Measurements from ENCODE around the gene KRTAP22-2.

KRTAP22-2 gene

GRCh38 chr21:30592140-30592539 is 1.9 kb upstream of the KRTAP22-2 start, which contains the start of gene KRTAP6-3:
TSS of gene KRTAP6-3 (plus strand) at chr21:30592440. CDS start at chr21:30592446, 6 bp downstream.
- Mint-ChIP-seq H3K36me3 (ENCODE audit: low read depth) (no peaks in the 10 kb centered on the region), H3K27me3 (no peaks in the 10 kb centered on the region), H3K9me3 (no peaks in the 10 kb centered on the region), H3K4me3 (no peak within 1 kb of the TSS), H3K4me1 (ENCODE audit: low read depth) (no peaks in the 10 kb centered on the region), H3K27ac (no peak within 1 kb of the TSS)

DNA sequence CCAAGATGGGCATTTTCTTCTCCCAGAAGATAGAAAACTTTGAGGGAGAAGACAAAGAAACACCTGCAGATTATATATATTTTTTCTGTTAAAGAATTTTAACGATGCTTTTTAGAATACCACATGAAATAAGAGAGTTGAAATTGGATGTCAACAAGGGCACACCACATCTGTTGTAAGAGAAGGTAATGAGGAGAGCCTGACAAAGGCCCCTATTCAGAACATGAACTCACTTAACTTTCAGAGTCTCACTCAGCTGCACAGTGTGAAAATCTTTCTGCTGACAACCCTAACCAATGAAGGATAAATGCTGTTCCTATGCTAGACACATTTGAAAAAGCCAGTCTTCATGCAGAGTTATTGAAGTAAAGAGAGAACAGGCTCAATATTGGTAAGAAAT is 7.3 kb downstream of the KRTAP22-2 start:
- H3K4me1 Mint-ChIP-seq (ENCODE audit: low read depth): no peaks in the 10 kb centered on the region

GRCh38 chr21:30580132-30580531 is 10.1 kb downstream of the KRTAP22-2 start:
- Mint-ChIP-seq H3K4me3 (no peak overlapping the region), H3K27ac (no peak overlapping the region), H3K9me3 (no peaks in the 10 kb centered on the region), H3K36me3 (ENCODE audit: low read depth) (no peaks in the 10 kb centered on the region), H3K4me1 (ENCODE audit: low read depth) (no peaks in the 10 kb centered on the region), H3K27me3 (no peaks in the 10 kb centered on the region)

More for the DNA sequence above, 7.3 kb downstream of the KRTAP22-2 start:
- H3K4me3 Mint-ChIP-seq: no peak overlapping the region
- H3K36me3 Mint-ChIP-seq (ENCODE audit: low read depth): no peaks in the 10 kb centered on the region
- no peak overlapping the region for H3K27ac Mint-ChIP-seq
- no peaks in the 10 kb centered on the region for H3K27me3 Mint-ChIP-seq
- no peaks in the 10 kb centered on the region for H3K9me3 Mint-ChIP-seq

GRCh38 chr21:30579346-30579745 is 10.9 kb downstream of the KRTAP22-2 start:
- no peak overlapping the region for H3K27ac Mint-ChIP-seq
- H3K4me1 Mint-ChIP-seq (ENCODE audit: low read depth): no peaks in the 10 kb centered on the region
- no peaks in the 10 kb centered on the region for H3K27me3 Mint-ChIP-seq
- no peaks in the 10 kb centered on the region for H3K36me3 Mint-ChIP-seq (ENCODE audit: low read depth)
- no peak overlapping the region for H3K4me3 Mint-ChIP-seq
- peaks cover 4% of the 10 kb centered on the region for H3K9me3 Mint-ChIP-seq

DNA sequence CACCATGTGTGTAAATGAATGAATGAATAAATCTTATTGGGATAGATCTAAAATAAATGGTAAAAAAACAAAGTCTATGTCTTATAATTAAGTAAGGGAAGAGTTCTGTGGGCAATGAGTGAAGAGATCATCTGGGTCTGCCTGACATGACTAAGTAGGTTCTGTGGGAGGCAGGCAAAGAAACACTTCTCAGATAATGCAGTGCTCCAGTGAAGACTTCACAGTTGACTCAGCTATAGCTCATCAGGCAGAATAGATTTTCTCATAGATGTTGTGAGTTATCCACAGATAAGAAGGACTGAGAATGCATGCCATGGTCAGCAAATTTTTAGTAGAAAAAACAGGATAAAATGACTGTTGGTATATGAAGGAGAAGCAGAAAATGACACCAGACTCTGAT is 12.4 kb downstream of the KRTAP22-2 start:
- Mint-ChIP-seq H3K9me3 (peaks cover 4% of the 10 kb centered on the region), H3K4me1 (ENCODE audit: low read depth) (no peaks in the 10 kb centered on the region), H3K4me3 (no peak overlapping the region), H3K36me3 (ENCODE audit: low read depth) (no peaks in the 10 kb centered on the region), H3K27me3 (no peaks in the 10 kb centered on the region), H3K27ac (no peak overlapping the region)

DNA sequence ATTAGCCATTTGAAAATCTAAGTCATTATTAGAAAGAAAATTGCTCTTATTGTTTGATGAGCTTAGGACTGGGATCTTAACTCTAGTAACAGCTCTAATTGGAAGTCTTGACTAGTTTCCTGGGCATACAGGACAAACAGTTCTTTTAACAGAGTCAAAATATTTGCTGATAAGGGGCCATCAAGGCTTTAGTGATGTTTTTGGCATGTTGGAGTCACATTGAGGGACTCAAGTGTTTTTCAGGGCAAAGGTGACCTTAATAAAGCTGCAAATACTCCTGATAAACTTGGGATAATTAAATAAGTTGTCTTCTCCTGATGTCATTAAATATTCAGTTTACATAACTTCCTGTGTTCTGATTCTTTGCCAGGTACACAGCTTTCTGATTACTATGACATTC is 22.6 kb downstream of the KRTAP22-2 start:
- Mint-ChIP-seq H3K36me3 (ENCODE audit: low read depth) (no peaks in the 10 kb centered on the region), H3K4me3 (no peak overlapping the region), H3K27me3 (no peaks in the 10 kb centered on the region)

GRCh38 chr21:30563630-30564029 is 26.6 kb downstream of the KRTAP22-2 start:
- no peak overlapping the region for H3K27ac Mint-ChIP-seq
- H3K36me3 Mint-ChIP-seq (ENCODE audit: low read depth): no peaks in the 10 kb centered on the region
- no peaks in the 10 kb centered on the region for H3K4me1 Mint-ChIP-seq (ENCODE audit: low read depth)
- H3K9me3 Mint-ChIP-seq: peaks cover 3% of the 10 kb centered on the region
- H3K4me3 Mint-ChIP-seq: no peak overlapping the region
- H3K27me3 Mint-ChIP-seq: no peaks in the 10 kb centered on the region

More for the DNA sequence above, 22.6 kb downstream of the KRTAP22-2 start:
- H3K9me3 Mint-ChIP-seq: peaks cover 14% of the 10 kb centered on the region
- H3K4me1 Mint-ChIP-seq (ENCODE audit: low read depth): no peaks in the 10 kb centered on the region
- no peak overlapping the region for H3K27ac Mint-ChIP-seq

- Mint-ChIP-seq H3K36me3 (ENCODE audit: low read depth) (no peaks in the 10 kb centered on the region), H3K4me3 (no peak overlapping the region), H3K27me3 (no peaks in the 10 kb centered on the region), H3K27ac (no peak overlapping the region), H3K4me1 (ENCODE audit: low read depth) (no peaks in the 10 kb centered on the region), H3K9me3 (peaks cover 3% of the 10 kb centered on the region)
These were observed 27.1 kb downstream of the KRTAP22-2 start for GRCh38 chr21:30563072-30563471.

- Mint-ChIP-seq H3K9me3 (peaks cover 3% of the 10 kb centered on the region), H3K4me1 (ENCODE audit: low read depth) (no peaks in the 10 kb centered on the region), H3K4me3 (no peak overlapping the region), H3K27me3 (no peaks in the 10 kb centered on the region), H3K27ac (no peak overlapping the region), H3K36me3 (ENCODE audit: low read depth) (no peaks in the 10 kb centered on the region)
These were observed 28.2 kb downstream of the KRTAP22-2 start for GRCh38 chr21:30561957-30562356.

DNA sequence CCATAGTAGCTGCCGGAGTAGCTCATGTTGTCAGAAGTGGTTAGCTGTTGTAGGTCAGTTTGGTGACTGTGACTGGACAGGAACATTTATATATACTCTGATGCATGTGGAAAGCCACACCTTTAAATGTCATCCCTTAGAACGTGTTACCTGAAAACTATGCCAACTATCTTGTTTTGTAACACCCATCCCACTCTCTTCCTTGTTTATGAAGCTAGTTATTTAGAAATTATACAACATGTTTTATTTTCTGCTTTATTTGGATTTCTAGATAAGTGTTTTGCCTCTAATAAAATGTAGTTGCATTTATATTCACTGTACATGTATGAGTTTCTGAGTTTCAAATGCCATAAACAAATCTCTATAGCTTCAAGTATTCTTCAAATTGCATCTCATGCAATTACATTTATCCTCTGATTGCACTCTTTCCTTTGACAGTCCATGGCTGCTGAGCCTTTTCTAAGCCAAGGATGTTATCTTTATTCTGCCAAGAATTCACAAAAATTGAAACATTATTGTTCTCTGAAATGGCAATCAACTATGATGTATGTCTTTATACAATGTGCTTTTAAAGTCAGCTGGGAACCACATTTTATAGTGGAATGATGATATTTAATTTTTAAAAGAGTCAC is 28.8 kb downstream of the KRTAP22-2 start, which contains the start of gene KRTAP19-7:
Gene KRTAP19-7 (minus strand): TSS at position 51 of the 632 bp plus-strand sequence. CDS start 25 bp downstream, at position 26.
- Mint-ChIP-seq H3K4me1 (ENCODE audit: low read depth) (no peaks in the 10 kb centered on the region), H3K9me3 (peaks cover 3% of the 10 kb centered on the region), H3K36me3 (ENCODE audit: low read depth) (no peaks in the 10 kb centered on the region), H3K27ac (no peak within 1 kb of the TSS), H3K4me3 (no peak within 1 kb of the TSS), H3K27me3 (no peaks in the 10 kb centered on the region)

DNA sequence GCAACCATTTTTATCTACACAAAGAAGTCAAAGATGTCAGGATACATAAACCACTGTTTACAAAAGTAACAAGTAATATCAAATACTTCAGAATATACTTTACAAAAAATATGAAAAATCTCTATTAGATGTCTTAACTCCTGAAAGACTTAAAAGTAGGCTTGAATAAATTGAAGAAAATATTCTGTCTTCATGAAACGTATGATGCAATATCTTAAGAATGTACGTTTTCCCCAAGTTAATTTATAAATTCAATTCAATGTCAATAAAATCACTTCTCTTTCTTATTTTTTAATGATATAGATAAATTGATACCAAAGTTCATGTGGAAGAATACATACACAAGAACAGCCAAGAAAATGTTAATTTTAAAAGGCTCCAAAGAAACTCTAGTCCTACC is 35.1 kb downstream of the KRTAP22-2 start:
- no peaks in the 10 kb centered on the region for H3K27me3 Mint-ChIP-seq
- no peaks in the 10 kb centered on the region for H3K4me1 Mint-ChIP-seq (ENCODE audit: low read depth)
- no peaks in the 10 kb centered on the region for H3K36me3 Mint-ChIP-seq (ENCODE audit: low read depth)
- H3K9me3 Mint-ChIP-seq: peaks cover 8% of the 10 kb centered on the region
- H3K4me3 Mint-ChIP-seq: no peak overlapping the region
- H3K27ac Mint-ChIP-seq: no peak overlapping the region

DNA sequence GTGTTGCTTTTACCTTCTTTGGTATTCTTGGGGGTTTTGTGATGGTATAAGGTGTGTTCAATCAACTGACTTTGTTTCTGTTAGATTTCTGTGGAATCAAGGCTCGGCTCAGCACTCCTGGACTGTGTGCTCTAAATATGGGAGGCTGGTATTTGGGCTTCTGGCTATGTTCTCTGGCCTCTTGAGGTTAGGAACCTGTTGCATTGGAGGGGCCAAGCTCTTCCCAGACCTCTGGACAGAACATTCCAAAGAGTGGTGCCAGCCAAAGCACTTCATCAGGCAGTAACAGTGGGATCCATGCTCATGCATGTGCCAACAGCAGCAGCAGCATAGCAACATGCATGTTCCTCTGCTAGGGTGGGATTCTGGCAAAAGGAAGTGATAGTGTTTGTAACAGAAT is 37.4 kb downstream of the KRTAP22-2 start:
- H3K9me3 Mint-ChIP-seq: peaks cover 8% of the 10 kb centered on the region
- no peak overlapping the region for H3K27ac Mint-ChIP-seq
- H3K27me3 Mint-ChIP-seq: no peaks in the 10 kb centered on the region
- H3K4me3 Mint-ChIP-seq: no peak overlapping the region
- no peaks in the 10 kb centered on the region for H3K36me3 Mint-ChIP-seq (ENCODE audit: low read depth)
- no peaks in the 10 kb centered on the region for H3K4me1 Mint-ChIP-seq (ENCODE audit: low read depth)

DNA sequence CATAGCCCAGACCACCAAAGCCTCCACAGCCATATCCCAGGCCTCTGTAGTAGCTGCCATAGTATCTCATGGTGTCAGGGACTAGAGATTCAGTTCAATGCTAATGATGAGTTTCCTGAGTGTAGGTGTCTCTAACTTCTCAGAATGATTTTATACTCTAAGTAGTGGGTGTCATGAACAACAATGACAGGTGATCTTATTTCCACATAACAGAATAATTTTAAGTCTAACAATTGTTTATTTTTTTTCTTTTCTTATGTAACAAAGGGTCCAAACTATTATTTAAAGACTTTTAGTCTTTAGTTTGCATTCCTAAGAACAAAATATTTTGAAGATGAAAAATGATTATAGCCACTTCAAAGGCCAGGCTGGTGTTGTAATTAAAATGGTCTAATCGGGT is 48.4 kb downstream of the KRTAP22-2 start, which contains the start of gene KRTAP19-6:
Gene KRTAP19-6 (minus strand): TSS at position 101 of the 400 bp plus-strand sequence. CDS start 31 bp downstream, at position 70.
- no peaks in the 10 kb centered on the region for H3K36me3 Mint-ChIP-seq (ENCODE audit: low read depth)
- H3K27ac Mint-ChIP-seq: no peak within 1 kb of the TSS
- no peaks in the 10 kb centered on the region for H3K27me3 Mint-ChIP-seq

More for the DNA sequence above, 48.4 kb downstream of the KRTAP22-2 start, which contains the start of gene KRTAP19-6:
- peaks cover 12% of the 10 kb centered on the region for H3K9me3 Mint-ChIP-seq
- H3K4me3 Mint-ChIP-seq: no peak within 1 kb of the TSS
- H3K4me1 Mint-ChIP-seq (ENCODE audit: low read depth): no peaks in the 10 kb centered on the region

Data from stimulated activated naive CD8-positive, alpha-beta T cell treated with anti-CD3 and anti-CD28 coated beads, Interleukin-15, Interleukin-2, amounts not matched to agents 100 ng/mL and 50 ng/mL, for 24 hours (primary cell).